HepG2 (cell line): Measurements from ENCODE around the gene ANKS1B. TPM values are rescaled to one million over a fixed set of nuclear protein-coding genes. Genes with fewer than 3 reads are reported as not detected.

ENCODE experiments used
- ATAC-seq: fragments of 200-7000 bp; cut with Tn5 transposase; 3 replicates; pipeline ENCODE4 v1.9.1; 2020; ENCODE audit warnings: mild to moderate bottlenecking, moderate library complexity
- BruUV-seq: library from RNA; stranded (reverse); fragments of 400-500 nt; replicated peaks from 2 replicates; lab custom pipeline; 2021; lab: Mats Ljungman, UMichigan
- CTCF ChIA-PET: fragments of 300-600 bp; formaldehyde crosslinking; extraction: SDS; loops from one replicate; lab custom pipeline; 2021; ENCODE audit warnings: low total read pairs, inconsistent platforms, low intra/inter-chr PET ratio; lab: Yijun Ruan, JAX
- POLR2A ChIA-PET: fragments of 350-600 bp; sonication (Branson Sonifier 250); formaldehyde crosslinking; loops from one replicate; lab custom pipeline; 2020; ENCODE audit warnings: antibody characterized with exemption, inconsistent platforms; lab: Yijun Ruan, JAX
- DNase-seq: peaks from one replicate; pipeline ENCODE4 v3.0.0-alpha.2; 2015; ENCODE audit warnings: low spot score
- FAIRE-seq: peaks from 3 replicates; lab custom pipeline; 2011; peaks lifted over from hg19 to GRCh38; lab: Jason Lieb, UNC
- H2AFZ ChIP-seq: one replicate; pipeline ENCODE4 v1.6.1; 2011; ENCODE audit warnings: low read length, inconsistent platforms
- H3K27ac ChIP-seq: fragments of 300-600 bp; 3 replicates; pipeline ENCODE4 v1.8.0; 2011; ENCODE audit warnings: mixed run types, mild to moderate bottlenecking, mixed read lengths, low read length, inconsistent platforms; ENCODE audit not compliant: insufficient read depth; ENCODE audit errors: extremely low read length
- H3K27me3 ChIP-seq, 2 experiments: fragments of 200-600 bp in 1 of 2; 2 replicates in 1 of 2; 3 replicates in 1 of 2; pipeline versions ENCODE4 v1.6.0 to v1.8.0; 2011; ENCODE audit warnings: low read length in 2 of 2, mild to moderate bottlenecking in 2 of 2, moderate library complexity in 2 of 2, inconsistent platforms in 1 of 2; ENCODE audit not compliant: insufficient read depth in 2 of 2, control insufficient read depth in 1 of 2
- H3K36me3 ChIP-seq, 2 experiments: fragments of 200-600 bp in 1 of 2; replicated peaks in 1 of 2; 2 replicates in 1 of 2; 3 replicates in 1 of 2; pipeline versions ENCODE4 v1.5.1 to v1.8.0; 2011; ENCODE audit warnings: low read length in 2 of 2, inconsistent platforms in 1 of 2; ENCODE audit not compliant: insufficient read depth in 2 of 2, control insufficient read depth in 1 of 2
- H3K4me1 ChIP-seq: 2 replicates; pipeline ENCODE4 v1.5.1; 2012; ENCODE audit warnings: low read length, inconsistent platforms; ENCODE audit not compliant: insufficient read depth
- H3K4me2 ChIP-seq: 2 replicates; pipeline ENCODE4 v1.6.0; 2011; ENCODE audit warnings: low read depth, low read length, inconsistent platforms
- H3K4me3 ChIP-seq, 3 experiments: fragments of 200-600 bp in 1 of 3; sonication (generic), shearing (Covaris generic) in 1 of 3; replicated peaks in 1 of 3; 2 replicates each; pipeline ENCODE4 v1.5.1; 2011 to 2016; ENCODE audit warnings: low read length in 3 of 3, inconsistent platforms in 2 of 3, low read depth in 2 of 3, mild to moderate bottlenecking in 2 of 3, control low read depth in 1 of 3, mixed read lengths in 1 of 3; ENCODE audit not compliant: insufficient read depth in 1 of 3
- H3K79me2 ChIP-seq: one replicate; pipeline ENCODE4 v1.6.1; 2011; ENCODE audit warnings: low read length, inconsistent platforms; ENCODE audit not compliant: insufficient read depth
- H3K9ac ChIP-seq: 2 replicates; pipeline ENCODE4 v1.6.0; 2011; ENCODE audit warnings: mild to moderate bottlenecking, low read depth, low read length, inconsistent platforms; ENCODE audit not compliant: insufficient read depth
- H3K9me3 ChIP-seq: 2 replicates; pipeline ENCODE4 v1.5.1; 2012; ENCODE audit warnings: mild to moderate bottlenecking, low read length
- H4K20me1 ChIP-seq: 2 replicates; pipeline ENCODE4 v1.6.0; 2011; ENCODE audit warnings: inconsistent platforms, mild to moderate bottlenecking, low read length, moderate library complexity; ENCODE audit not compliant: insufficient read depth
- ARID2 ChIP-seq: sonication (generic); formaldehyde crosslinking; IDR thresholded peaks from 2 replicates; pipeline ENCODE4 v1.8.1; 2022; ENCODE audit warnings: mild to moderate bottlenecking, missing genetic modification reagents, borderline replicate concordance
- ASH2L ChIP-seq: fragments of 300-600, 200-600 bp; sonication (generic); IDR thresholded peaks from 2 replicates; pipeline ENCODE4 v1.7.0; 2017; ENCODE audit warnings: low read depth, mild to moderate bottlenecking, moderate library complexity, mixed read lengths, low read length; ENCODE audit not compliant: insufficient read length
- CAMTA2 ChIP-seq: sonication (generic); formaldehyde crosslinking; IDR thresholded peaks from 2 replicates; pipeline ENCODE4 v1.4.0; 2020; ENCODE audit warnings: mild to moderate bottlenecking, missing genetic modification reagents, borderline replicate concordance
- DDIT3 ChIP-seq: sonication (generic); formaldehyde crosslinking; IDR thresholded peaks from 2 replicates; pipeline ENCODE4 v1.4.0; 2020; ENCODE audit warnings: mild to moderate bottlenecking, missing genetic modification reagents
- GPN1 ChIP-seq: sonication (generic); formaldehyde crosslinking; IDR thresholded peaks from 2 replicates; pipeline ENCODE4 v1.5.1; 2020; ENCODE audit warnings: missing genetic modification reagents, borderline replicate concordance
- KDM5A ChIP-seq: fragments of 200-600 bp; sonication (generic); IDR thresholded peaks from 2 replicates; pipeline ENCODE4 v1.7.0; 2018; ENCODE audit warnings: antibody characterized with exemption, mild to moderate bottlenecking, low read length, borderline replicate concordance
- MXI1 ChIP-seq: IDR thresholded peaks from 3 replicates; pipeline ENCODE4 v1.6.1; 2012; ENCODE audit warnings: low read depth, low read length, inconsistent platforms, borderline replicate concordance
- PHF8 ChIP-seq: sonication (generic); formaldehyde crosslinking; IDR thresholded peaks from 2 replicates; pipeline ENCODE4 v1.5.0; 2020; ENCODE audit warnings: missing genetic modification reagents
- PITX1 ChIP-seq: sonication (generic); formaldehyde crosslinking; IDR thresholded peaks from 2 replicates; pipeline ENCODE4 v1.5.1; 2020; ENCODE audit warnings: mild to moderate bottlenecking, missing genetic modification reagents
- RNF2 ChIP-seq: fragments of 450-650 bp; conservative IDR thresholded peaks from 2 replicates; pipeline ENCODE4 v1.6.1; 2016; ENCODE audit warnings: low read depth
- SMAD1 ChIP-seq: sonication (generic); formaldehyde crosslinking; IDR thresholded peaks from 2 replicates; pipeline ENCODE4 v1.4.0; 2020; ENCODE audit warnings: missing genetic modification reagents, low read depth, mild to moderate bottlenecking, borderline replicate concordance
- THYN1 ChIP-seq: sonication (generic); formaldehyde crosslinking; IDR thresholded peaks from 2 replicates; pipeline ENCODE4 v1.8.1; 2023; ENCODE audit warnings: low read depth, mild to moderate bottlenecking, moderate library complexity, missing genetic modification reagents, borderline replicate concordance
- ZBTB33 ChIP-seq: sonication (generic); formaldehyde crosslinking; IDR thresholded peaks from 2 replicates; pipeline ENCODE4 v1.4.0; 2020; ENCODE audit warnings: missing genetic modification reagents
- ZNF20 ChIP-seq: sonication (generic); formaldehyde crosslinking; IDR thresholded peaks from 2 replicates; pipeline ENCODE4 v1.4.0; 2020; ENCODE audit warnings: mild to moderate bottlenecking, moderate library complexity, missing genetic modification reagents
- ZNF335 ChIP-seq: sonication (generic); formaldehyde crosslinking; IDR thresholded peaks from 2 replicates; pipeline ENCODE4 v1.4.0; 2020; ENCODE audit warnings: missing genetic modification reagents
- ZNF891 ChIP-seq: sonication (generic); formaldehyde crosslinking; IDR thresholded peaks from 2 replicates; pipeline ENCODE4 v1.5.0; 2020; ENCODE audit warnings: mild to moderate bottlenecking, missing genetic modification reagents
- WGBS: methylation state at CpG from one replicate; pipeline ENCODE4 v1.1.6; 2017; ENCODE audit warnings: low lambda C conversion rate; 5-methylcytosine and 5-hydroxymethylcytosine counted together
- in situ Hi-C: cut with HindIII; loops from 2 replicates; pipeline ENCODE4 v1.10.0; 2017; ENCODE audit warnings: low pct_unique_long_range_greater_than_20kb; ENCODE audit not compliant: extremely low pct_ligation_motif_present
- intact Hi-C: fragments of 100-400 bp; cut with micrococcal nuclease; formaldehyde crosslinking; loops from one replicate; pipeline ENCODE4 v1.10.0; 2022; ENCODE audit not compliant: unreplicated experiment
- polyA plus RNA-seq, 8 experiments: library from polyadenylated mRNA; depleted of rRNA in 3 of 8; stranded (reverse) in 7 of 8; unstranded in 1 of 8; fragments of >200 nt; fragmentation: Illumina TruSeq in 4 of 8; extraction: Trizol in 4 of 8; gene quantifications; 2 replicates each; pipeline versions ENCODE4 v1.2.1 to v1.2.3, GENCODE V29; 2011 to 2016; ENCODE audit warnings: low read depth in 4 of 8, missing spikeins in 1 of 8, mixed read lengths in 1 of 8; ENCODE audit not compliant: insufficient read depth in 1 of 8
- total RNA-seq, 5 experiments: library from RNA; depleted of rRNA; stranded (reverse); fragments of >200 nt; fragmentation: Illumina TruSeq; extraction: Trizol; gene quantifications; 2 replicates each; pipeline ENCODE4 v1.2.3, GENCODE V29; 2016; ENCODE audit warnings: low read depth in 1 of 5

The ANKS1B gene
- total and polyA plus RNA-seq, 2 of the 13 experiments (the other 11 are each of a cell fraction or from before 2014, with no cell fraction given) = 0.15 TPM; not detected in 1

DNA sequence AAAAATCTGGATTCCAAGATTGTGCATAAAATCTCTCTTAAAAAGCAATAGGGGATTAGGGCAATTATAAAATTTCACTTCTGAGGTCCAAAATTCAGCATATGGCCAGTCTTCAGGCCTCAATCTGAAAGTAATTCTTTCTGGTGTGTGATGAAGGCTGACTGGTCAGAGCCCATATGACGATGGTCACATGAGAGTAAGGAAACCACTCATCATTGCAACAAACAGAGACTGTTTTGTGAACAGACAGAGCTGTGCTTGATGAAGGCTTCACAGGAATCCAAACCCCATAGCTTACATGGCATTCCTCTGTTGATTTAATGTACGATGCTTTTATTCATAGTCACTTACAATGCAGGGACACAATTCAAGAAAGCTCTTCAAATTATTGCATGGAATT is 1101.5 kb downstream of the ANKS1B start (continued):
- TF ChIP-seq ZBTB33 (no peak), GPN1 (no peak), PHF8 (CRISPR knock-in tag) (no peak), ASH2L (no peak), ARID2 (CRISPR knock-in tag) (no peak), ZNF335 (CRISPR knock-in tag) (no peak), SMAD1 (no peak)

- no TSS peak for BruUV-seq
- no peak for ATAC-seq
- WGBS = 0% methylated on average over 1 of the region's 1 CpG
- no peaks in the 10 kb centered on the region for H3K9me3 ChIP-seq
- no peak for TF ChIP-seq MXI1
- no peak for TF ChIP-seq PITX1
- TF ChIP-seq ZNF20 = no peak
- no peak for TF ChIP-seq RNF2
- no peak for TF ChIP-seq ZNF891
- TF ChIP-seq CAMTA2 (CRISPR knock-in tag) = no peak
- TF ChIP-seq THYN1 (CRISPR knock-in tag) = no peak
- no peak for TF ChIP-seq DDIT3 (CRISPR knock-in tag)
- TF ChIP-seq KDM5A = no peak
- H2AFZ ChIP-seq = no peak overlapping the region
- H3K9ac ChIP-seq = no peak overlapping the region
- H3K4me1 ChIP-seq = no peaks in the 10 kb centered on the region
- no peak overlapping the region for H3K27ac ChIP-seq
- DNase-seq = no peak
- no peaks in the 10 kb centered on the region for H4K20me1 ChIP-seq
- no peaks in the 10 kb centered on the region for H3K36me3 ChIP-seq
- CTCF ChIA-PET = no interaction called here
- no peaks in the 10 kb centered on the region for H3K79me2 ChIP-seq
- intact Hi-C loops (no loop called here), in situ Hi-C loops (no loop called here)
- no peak overlapping the region for H3K4me3 ChIP-seq
- no peak overlapping the region for H3K4me2 ChIP-seq
- no peak for FAIRE-seq
- POLR2A ChIA-PET = no interaction called here
- H3K27me3 ChIP-seq = peaks cover 0 to 2% of the 10 kb centered on the region in 2 experiments; a peak in 1 of 5 replicates
Observed at GRCh38 chr12:98882526-98882925, 1102.2 kb downstream of the ANKS1B start.
